Astrocyte of the hippocampus (primary cell): ENCODE measurements around the gene SHC2.

Source experiments
- DNase-seq: peaks from one replicate; pipeline ENCODE4 v3.0.0; 2011; ENCODE audit warnings: low read depth, low spot score

Gene SHC2

DNA sequence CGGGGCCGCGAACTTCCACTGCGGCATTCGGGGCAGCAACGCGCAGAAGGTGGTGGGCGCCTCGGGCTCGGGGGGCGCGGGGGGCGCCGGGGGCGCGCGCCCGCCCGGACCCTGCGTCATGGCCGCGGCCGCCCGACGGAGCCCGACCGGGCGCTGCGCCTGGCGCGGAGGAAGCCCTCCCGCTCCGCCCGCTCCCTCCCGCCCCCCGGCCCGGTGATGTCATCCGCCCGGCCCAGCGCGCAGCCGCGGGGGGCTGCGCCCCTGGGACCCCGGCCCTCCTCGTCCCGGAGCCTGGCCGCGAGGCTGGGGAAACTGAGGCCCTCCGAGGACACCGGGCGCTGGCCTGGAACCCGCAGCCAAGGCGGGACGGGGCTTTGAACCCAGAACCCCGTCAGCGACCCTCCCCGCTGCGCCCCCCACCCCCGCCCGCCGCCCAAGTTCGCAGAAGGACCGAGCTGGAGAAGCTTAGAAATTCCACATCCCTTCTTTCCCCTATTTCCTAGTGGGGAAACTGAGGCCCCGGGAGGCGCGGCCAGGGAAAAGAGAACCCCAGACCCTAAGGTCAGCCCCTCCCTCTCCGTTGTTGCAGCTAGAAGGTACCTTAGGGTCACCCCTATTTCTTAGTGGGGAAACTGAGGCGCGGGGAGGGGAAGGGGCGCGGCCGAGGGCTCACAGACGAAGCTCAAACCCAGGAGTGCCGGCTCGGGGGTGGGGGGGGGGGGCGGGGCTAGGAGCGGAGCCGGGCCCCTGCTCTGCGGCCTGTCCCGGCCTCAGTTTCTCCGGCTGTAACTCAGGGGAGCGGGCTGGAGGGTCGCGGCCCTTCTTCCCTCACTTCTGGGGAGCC is at the start of gene SHC2:
SHC2 (minus strand) TSS at position 157 of the 844 bp plus-strand sequence; CDS start at position 120, 37 bp downstream.
- peak; percentile 60 for DNase-seq

GRCh38 chr19:508204-509150 is 47.6 kb upstream of the SHC2 start:
- DNase-seq: no peak

- DNase-seq: peak; percentile 100
Measured at GRCh38 chr19:507286-508203, 46.7 kb upstream of the SHC2 start, which contains the start of gene TPGS1. Gene TPGS1, plus strand, starts transcription at chr19:507497. Its CDS starts 10 bp downstream, at chr19:507507.

DNA sequence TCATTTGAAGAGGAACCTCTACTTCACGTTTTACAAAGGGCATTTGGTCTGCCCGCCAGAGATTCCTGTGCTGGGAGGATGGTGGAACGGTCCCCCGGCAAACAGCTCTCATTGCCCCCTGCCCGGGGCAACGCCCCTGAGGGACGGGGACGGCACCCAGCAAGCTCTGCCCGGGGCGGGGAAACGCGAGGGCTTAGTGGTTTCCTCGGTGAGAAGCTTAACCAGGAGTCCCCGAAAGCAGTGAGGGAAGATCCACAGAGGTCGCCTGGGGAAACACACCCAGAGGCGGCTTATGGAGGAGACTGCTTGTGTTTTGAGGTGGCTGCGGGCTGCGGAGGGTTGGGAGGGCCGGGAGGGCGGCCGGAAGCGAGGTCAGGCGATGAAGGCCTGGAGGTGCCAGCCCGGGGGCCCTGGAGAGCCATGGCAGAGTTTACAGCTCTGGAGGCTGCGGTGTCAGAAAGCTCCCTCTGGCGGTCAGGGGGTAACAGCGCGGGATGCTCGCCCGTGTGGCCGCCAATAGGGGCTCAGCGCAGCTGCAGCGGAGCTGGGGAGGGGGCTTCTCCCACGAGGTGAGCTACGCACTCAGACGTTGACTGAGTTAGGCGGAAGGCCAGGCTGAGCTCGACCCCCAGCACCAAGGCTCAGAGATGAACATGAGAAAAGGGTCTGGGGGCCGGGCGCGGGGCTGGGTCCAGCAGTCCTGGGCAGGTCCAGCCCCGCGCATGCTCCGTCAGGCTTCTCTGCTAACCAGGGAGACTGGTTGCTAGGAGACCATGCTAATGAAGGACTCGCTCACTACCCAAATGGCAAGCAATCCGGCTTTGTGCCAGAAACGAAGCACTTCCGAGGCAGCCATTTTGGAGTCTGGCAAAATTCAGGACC is 45.8 kb upstream of the SHC2 start:
- DNase-seq: peak; percentile 96

DNA sequence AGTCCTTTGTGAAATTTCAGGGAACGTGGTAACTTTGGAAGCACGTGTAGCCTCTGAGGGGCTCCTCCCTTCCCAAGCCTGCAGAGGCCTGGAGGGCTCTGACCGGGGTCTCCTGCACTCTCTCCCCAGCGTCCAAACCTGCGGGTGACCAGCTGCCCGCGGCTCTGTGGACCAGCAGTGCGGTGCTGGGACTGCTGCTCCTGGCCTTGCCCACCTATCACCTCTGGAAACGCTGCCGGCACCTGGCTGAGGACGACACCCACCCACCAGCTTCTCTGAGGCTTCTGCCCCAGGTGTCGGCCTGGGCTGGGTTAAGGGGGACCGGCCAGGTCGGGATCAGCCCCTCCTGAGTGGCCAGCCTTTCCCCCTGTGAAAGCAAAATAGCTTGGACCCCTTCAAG is 43.8 kb upstream of the SHC2 start:
- DNase-seq: no peak

GRCh38 chr19:501646-502045 is 40.8 kb upstream of the SHC2 start:
- no peak for DNase-seq

DNA sequence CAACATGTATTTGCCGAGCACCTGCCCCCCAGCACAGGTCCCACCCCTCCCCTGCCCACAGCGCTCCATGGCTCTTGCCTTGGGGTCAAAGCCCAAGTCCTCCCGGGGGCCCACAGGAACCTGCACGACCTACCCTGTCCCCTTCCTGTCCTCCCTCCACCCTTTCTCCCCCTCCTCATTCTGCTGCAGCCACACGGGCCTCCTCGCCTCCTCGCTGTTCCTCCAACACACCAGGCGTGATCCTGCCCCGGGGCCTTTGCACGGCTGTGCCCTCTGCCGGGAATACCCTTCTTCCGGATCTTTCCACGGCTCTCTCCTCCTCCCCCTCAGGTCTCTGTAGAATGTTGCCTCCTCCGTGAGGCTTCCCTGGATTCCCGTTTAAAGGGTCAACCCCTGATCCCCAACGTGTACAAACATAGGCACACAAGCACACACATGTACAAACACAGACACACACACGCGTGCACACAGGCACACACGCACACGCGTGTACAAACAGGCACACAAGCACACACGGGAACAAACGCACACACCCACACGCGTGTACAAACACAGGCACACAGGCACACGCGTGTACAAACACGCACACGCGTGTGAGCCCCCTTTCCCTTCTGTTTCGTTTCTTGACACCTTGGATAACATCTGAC is 38.3 kb upstream of the SHC2 start:
- no peak for DNase-seq

- no peak for DNase-seq
Measured at GRCh38 chr19:498511-498891, 37.7 kb upstream of the SHC2 start.

- no peak for DNase-seq
Measured at GRCh38 chr19:497869-498510, 37.2 kb upstream of the SHC2 start.

DNA sequence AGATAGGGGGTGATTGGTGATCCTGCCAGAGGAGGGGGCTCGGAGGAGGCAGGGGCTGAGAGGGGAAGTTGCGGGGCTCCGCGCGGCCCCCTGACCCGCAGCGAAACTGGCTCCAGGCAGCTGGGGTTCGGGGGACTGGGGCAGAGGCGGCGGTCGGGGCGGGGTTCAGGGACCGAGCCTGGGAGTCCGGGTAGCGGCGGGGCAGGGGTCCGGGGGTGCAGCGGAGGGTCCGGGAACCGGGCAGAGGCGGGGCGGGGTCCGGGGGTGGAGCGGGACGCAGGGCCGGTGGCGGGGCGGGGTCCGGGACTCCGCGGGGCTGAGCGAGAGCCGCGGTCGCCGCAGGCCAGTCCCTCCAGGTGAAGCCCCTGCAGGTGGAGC is 36.6 kb upstream of the SHC2 start:
- DNase-seq: no peak

DNA sequence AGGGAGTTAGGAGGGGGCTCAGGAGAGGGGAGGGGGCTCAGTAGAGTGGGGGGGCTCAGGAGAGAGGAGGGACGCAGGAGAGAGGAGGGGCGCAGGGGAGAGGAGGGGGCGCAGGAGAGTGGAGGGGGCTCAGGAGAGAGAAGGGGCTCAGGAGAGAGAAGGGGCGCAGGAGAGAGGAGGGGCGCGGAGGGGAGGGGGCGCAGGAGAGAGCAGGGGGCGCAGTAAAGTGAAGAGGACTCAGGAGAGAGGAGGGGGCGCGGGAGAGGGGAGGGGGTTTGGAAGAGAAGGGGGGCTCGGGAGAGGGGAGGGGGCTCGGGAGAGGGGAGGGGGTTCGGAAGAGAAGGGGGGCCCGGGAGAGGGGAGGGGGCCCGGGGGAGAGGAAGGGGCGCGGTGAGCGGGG is 36.2 kb upstream of the SHC2 start:
- no peak for DNase-seq

- DNase-seq: no peak
Measured at GRCh38 chr19:496112-496665, 35.4 kb upstream of the SHC2 start, which contains the start of gene MADCAM1. Gene MADCAM1, plus strand, starts transcription at chr19:496486. Its CDS starts 14 bp downstream, at chr19:496500.

DNA sequence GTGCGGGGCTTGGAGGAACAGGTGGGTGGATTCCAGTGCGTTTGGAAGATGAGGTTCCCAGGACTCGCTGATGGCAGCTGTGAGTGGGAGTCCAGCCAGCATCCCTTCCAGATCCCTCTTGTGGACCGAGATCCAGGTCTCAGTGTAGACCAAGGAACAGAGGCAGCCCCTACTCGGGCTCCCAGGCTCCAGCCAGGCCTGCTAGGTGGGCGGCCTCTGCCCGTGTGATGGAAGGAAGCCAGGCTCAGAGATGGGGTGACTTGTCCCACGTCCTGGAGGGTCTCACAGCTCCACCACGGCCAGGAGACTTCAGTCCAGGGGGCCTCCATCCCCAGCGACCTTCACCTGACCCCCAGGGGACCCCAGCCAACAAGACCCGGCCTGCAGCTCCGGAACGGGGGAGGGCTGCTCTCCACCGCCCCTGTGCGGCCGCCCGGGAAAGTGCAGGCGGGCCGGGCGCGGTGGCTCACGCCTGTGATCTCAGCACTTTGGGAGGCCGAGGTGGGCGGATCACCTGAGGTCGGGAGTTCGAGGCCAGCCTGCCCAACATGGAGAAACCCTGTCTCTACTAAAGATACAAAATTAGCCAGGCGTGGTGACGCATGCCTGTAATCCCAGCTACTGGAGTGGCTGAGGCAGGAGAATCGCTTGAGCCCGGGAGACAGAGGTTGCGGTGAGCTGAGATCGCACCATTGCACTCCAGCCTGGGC is 34.7 kb upstream of the SHC2 start:
- peak; percentile 58 for DNase-seq

DNA sequence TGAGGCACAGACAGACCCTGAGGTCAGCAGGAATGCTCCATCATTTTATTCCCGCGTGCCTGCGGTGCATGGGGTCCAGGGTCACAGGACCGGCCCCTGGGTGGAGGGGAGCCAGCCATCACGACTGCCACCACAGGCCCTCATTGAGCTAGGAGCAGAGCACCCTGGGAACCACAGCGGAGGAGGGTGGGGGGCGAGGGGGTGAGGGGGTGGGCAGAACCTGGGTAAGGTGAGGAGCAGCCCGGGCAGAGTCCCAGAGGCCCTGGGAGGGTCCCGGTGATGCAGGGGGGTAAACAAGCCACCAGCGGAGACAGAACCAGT is 34.2 kb upstream of the SHC2 start:
- DNase-seq: no peak

GRCh38 chr19:494171-495080 is 33.6 kb upstream of the SHC2 start:
- no peak for DNase-seq

GRCh38 chr19:493391-494170 is 32.7 kb upstream of the SHC2 start:
- no peak for DNase-seq

DNA sequence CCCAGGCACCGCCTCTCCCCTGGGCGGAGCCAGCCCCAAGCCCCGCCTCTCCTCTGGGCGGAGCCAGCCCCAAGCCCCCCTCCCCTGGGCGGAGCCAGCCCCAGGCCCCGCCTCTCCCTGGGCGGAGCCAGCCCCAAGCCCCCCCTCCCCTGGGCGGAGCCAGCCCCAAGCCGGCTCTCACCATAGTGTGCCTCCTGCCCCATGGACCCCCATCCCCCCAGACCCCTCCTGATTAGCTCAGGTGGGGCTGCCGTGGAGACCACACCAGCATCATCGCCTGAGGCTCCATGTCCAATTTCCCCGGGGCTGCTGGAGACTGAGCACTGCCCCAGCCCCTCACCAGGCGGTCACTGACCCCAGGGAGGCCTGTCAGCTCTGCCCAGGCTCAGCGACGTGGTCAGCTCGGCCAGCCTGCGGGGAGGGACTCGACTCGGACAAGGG is 31.3 kb upstream of the SHC2 start:
- DNase-seq: no peak
